Neural progenitor cell (in vitro differentiated cells): Measurements from ENCODE around the gene LIMS2. TPM values are rescaled to one million over a fixed set of nuclear protein-coding genes. Genes with fewer than 3 reads are reported as not detected.
A peak's percentile ranks its signal among the peaks of the same experiment; 100 is the strongest.

Experiments used
- DNase-seq: peaks from one replicate; pipeline ENCODE4 v3.0.0-alpha.2; 2016; ENCODE audit warnings: low spot score
- H2AFZ ChIP-seq: fragments of 200-600 bp; sonication (generic); replicated peaks from 2 replicates; pipeline ENCODE4 v1.6.1; 2016; ENCODE audit warnings: antibody characterized with exemption
- H3F3A ChIP-seq: fragments of 200-600 bp; sonication (generic); 2 replicates; pipeline ENCODE4 v1.6.1; 2016; ENCODE audit warnings: antibody characterized with exemption, low read depth
- H3K27ac ChIP-seq: fragments of 200-600 bp; sonication (generic); 2 replicates; pipeline ENCODE4 v1.5.1; 2016; ENCODE audit warnings: mild to moderate bottlenecking
- H3K27me3 ChIP-seq: fragments of 200-600 bp; sonication (generic); 2 replicates; pipeline ENCODE4 v1.6.1; 2016; ENCODE audit warnings: mild to moderate bottlenecking, moderate library complexity
- H3K36me3 ChIP-seq: fragments of 200-600 bp; sonication (generic); 2 replicates; pipeline ENCODE4 v1.5.1; 2016
- H3K4me1 ChIP-seq: fragments of 200-600 bp; sonication (generic); 2 replicates; pipeline ENCODE4 v1.6.1; 2016; ENCODE audit warnings: mixed run types
- H3K4me2 ChIP-seq: fragments of 200-600 bp; sonication (generic); 2 replicates; pipeline ENCODE4 v1.6.1; 2016
- H3K4me3 ChIP-seq: fragments of 200-600 bp; sonication (generic); 2 replicates; pipeline ENCODE4 v1.5.1; 2016
- H3K79me2 ChIP-seq: fragments of 200-600 bp; sonication (generic); 2 replicates; pipeline ENCODE4 v1.6.1; 2016; ENCODE audit warnings: low read depth
- H3K9ac ChIP-seq: fragments of 200-600 bp; sonication (generic); 2 replicates; pipeline ENCODE4 v1.6.1; 2016
- H3K9me3 ChIP-seq: fragments of 200-600 bp; sonication (generic); 2 replicates; pipeline ENCODE4 v1.5.1; 2016; ENCODE audit warnings: low read depth
- H4K20me1 ChIP-seq: fragments of 200-600 bp; sonication (generic); 2 replicates; pipeline ENCODE4 v1.6.1; 2016; ENCODE audit warnings: low read depth
- H3K27ac Mint-ChIP-seq: 3 replicates; pipeline ENCODE4 v1.8.0; 2021; ENCODE audit warnings: mixed read lengths
- H3K27me3 Mint-ChIP-seq: 2 replicates; pipeline ENCODE4 v1.8.0; 2022; ENCODE audit warnings: low read depth, mild to moderate bottlenecking, inconsistent platforms, moderate library complexity, mixed read lengths; ENCODE audit not compliant: insufficient read depth
- H3K36me3 Mint-ChIP-seq: 3 replicates; pipeline ENCODE4 v1.8.0; 2021; ENCODE audit warnings: mixed read lengths
- H3K4me1 Mint-ChIP-seq: 3 replicates; pipeline ENCODE4 v1.8.0; 2021; ENCODE audit warnings: mixed read lengths
- H3K4me3 Mint-ChIP-seq: 3 replicates; pipeline ENCODE4 v1.8.0; 2021; ENCODE audit warnings: mild to moderate bottlenecking, moderate library complexity, mixed read lengths
- H3K9me3 Mint-ChIP-seq: 3 replicates; pipeline ENCODE4 v1.8.0; 2020; ENCODE audit warnings: mixed read lengths
- EZH2 ChIP-seq: fragments of 200-600 bp; sonication (generic); IDR thresholded peaks from 2 replicates; pipeline ENCODE4 v1.6.1; 2017; ENCODE audit warnings: antibody characterized with exemption, mild to moderate bottlenecking, moderate library complexity
- EZH2phosphoT487 ChIP-seq: fragments of 200-600 bp; sonication (generic); IDR thresholded peaks from 2 replicates; pipeline ENCODE4 v1.6.1; 2017; ENCODE audit warnings: antibody characterized with exemption
- total RNA-seq: library from RNA; depleted of rRNA; stranded (reverse); fragments of >200 nt; gene quantifications from 2 replicates; pipeline ENCODE4 v1.2.3, GENCODE V29; 2015; ENCODE audit warnings: low replicate concordance
- TF ChIP-seq, protein P1 (sequence below): fragments of 200-600 bp; sonication (generic); IDR thresholded peaks from 2 replicates; pipeline ENCODE4 v1.5.1; 2017; ENCODE audit warnings: antibody characterized with exemption, mild to moderate bottlenecking

Gene LIMS2, protein sequence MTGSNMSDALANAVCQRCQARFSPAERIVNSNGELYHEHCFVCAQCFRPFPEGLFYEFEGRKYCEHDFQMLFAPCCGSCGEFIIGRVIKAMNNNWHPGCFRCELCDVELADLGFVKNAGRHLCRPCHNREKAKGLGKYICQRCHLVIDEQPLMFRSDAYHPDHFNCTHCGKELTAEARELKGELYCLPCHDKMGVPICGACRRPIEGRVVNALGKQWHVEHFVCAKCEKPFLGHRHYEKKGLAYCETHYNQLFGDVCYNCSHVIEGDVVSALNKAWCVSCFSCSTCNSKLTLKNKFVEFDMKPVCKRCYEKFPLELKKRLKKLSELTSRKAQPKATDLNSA
- 1.2 TPM in 1 of 2 replicates, not detected in the other for total RNA-seq

DNA sequence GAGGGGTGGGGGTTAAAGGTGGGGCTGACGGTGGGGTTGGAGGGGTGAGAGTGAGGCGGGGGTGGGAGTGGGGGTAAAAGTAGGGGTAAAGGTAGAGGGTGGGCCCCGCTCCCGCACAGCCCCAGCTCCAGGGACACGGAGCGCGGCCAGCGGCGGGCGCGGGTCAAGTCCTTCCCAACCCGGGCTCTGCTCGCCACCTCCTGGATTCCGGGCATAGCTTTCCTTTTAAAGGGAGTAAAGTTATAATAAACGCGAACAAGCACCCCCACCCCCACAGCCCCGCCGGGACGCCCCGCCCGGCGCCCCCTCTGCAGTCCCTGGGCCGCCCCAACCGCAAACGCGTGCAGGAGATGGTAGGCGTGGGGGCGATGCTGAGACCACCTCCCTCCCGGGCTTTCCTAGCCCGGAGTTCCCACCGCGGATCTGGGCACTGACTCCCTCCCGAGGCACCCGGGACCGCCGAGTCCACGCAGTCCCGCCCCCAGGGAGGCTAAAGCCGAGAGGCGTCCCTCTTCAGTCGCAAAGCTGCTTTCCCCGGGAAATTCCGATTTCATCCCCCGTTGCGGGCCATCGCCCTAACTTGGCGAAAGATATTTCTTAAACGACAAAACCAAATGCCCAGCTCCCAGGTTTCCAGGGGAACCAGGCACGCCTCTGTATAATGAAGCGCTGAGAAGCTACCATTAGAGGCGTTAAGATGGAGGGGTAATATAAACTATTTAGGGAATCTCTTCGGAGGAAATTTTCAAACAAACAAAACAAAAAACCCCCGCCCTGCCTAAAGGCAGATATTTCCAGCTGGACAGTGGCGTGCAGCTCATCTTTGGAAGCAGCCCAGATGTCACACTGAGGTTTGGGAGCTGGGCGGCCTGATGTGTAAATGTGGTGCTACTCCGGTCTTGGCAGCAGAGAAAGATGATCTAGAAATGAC is at the start of gene LIMS2:
Gene LIMS2, minus strand, starts transcription at position 200 of the 931 bp plus-strand sequence. CDS start 506 bp downstream, outside the sequence.
- peak; percentile 70 for DNase-seq
- Histone ChIP-seq H3K4me3 (peak within 1 kb of the TSS; percentile 44), H3K27me3 (peaks cover 74% of the 10 kb centered on the region), H3K4me1 (peaks cover 4% of the 10 kb centered on the region), H3K36me3 (no peaks in the 10 kb centered on the region), H4K20me1 (peaks cover 12% of the 10 kb centered on the region), H3K4me2 (peak within 1 kb of the TSS; percentile 86), H3K9ac (no peak within 1 kb of the TSS), H3K9me3 (no peaks in the 10 kb centered on the region), H2AFZ (peak within 1 kb of the TSS; percentile 22), H3F3A (no peaks in the 10 kb centered on the region), H3K27ac (no peak within 1 kb of the TSS), H3K79me2 (no peaks in the 10 kb centered on the region)
- Mint-ChIP-seq H3K36me3 (no peaks in the 10 kb centered on the region), H3K27me3 (peaks cover 31% of the 10 kb centered on the region), H3K9me3 (no peaks in the 10 kb centered on the region), H3K4me3 (peak within 1 kb of the TSS; percentile 91), H3K4me1 (peaks cover 14% of the 10 kb centered on the region), H3K27ac (peak within 1 kb of the TSS; percentile 12)
- TF ChIP-seq EZH2 (no peak), EZH2phosphoT487 (peak; percentile 53)

DNA sequence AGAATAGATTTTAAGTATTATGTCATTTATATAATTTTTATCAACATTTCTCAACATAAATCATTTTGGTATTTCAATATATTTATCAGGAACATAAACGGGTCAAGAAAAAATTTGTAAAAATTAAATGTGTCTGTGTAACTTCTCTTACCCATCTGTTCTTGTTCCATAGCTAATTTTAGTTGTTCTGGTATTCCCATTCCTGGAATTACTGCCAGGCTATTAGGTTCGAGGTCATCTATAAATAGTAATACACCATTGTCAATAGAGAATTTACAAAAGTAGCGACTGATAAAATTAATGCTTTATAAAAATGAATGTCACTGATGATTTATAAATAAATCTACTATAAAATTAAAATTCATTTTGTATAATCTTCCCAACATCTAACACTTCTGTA is 47.5 kb upstream of the LIMS2 start:
- Histone ChIP-seq H3K4me3 (no peak overlapping the region), H3K27me3 (no peaks in the 10 kb centered on the region), H3K36me3 (no peaks in the 10 kb centered on the region), H3K79me2 (no peaks in the 10 kb centered on the region), H3K4me1 (no peaks in the 10 kb centered on the region), H3K9me3 (no peaks in the 10 kb centered on the region), H2AFZ (no peak overlapping the region), H3K4me2 (no peak overlapping the region), H3K27ac (no peak overlapping the region), H3F3A (no peaks in the 10 kb centered on the region), H4K20me1 (no peaks in the 10 kb centered on the region), H3K9ac (no peak overlapping the region)
- Mint-ChIP-seq H3K4me1 (no peaks in the 10 kb centered on the region), H3K27ac (no peak overlapping the region), H3K36me3 (peaks cover 30% of the 10 kb centered on the region), H3K4me3 (no peak overlapping the region), H3K27me3 (peaks cover 2% of the 10 kb centered on the region), H3K9me3 (no peaks in the 10 kb centered on the region)
- no peak for DNase-seq
- TF ChIP-seq EZH2 (no peak), EZH2phosphoT487 (no peak)
- TF ChIP-seq, protein P1, sequence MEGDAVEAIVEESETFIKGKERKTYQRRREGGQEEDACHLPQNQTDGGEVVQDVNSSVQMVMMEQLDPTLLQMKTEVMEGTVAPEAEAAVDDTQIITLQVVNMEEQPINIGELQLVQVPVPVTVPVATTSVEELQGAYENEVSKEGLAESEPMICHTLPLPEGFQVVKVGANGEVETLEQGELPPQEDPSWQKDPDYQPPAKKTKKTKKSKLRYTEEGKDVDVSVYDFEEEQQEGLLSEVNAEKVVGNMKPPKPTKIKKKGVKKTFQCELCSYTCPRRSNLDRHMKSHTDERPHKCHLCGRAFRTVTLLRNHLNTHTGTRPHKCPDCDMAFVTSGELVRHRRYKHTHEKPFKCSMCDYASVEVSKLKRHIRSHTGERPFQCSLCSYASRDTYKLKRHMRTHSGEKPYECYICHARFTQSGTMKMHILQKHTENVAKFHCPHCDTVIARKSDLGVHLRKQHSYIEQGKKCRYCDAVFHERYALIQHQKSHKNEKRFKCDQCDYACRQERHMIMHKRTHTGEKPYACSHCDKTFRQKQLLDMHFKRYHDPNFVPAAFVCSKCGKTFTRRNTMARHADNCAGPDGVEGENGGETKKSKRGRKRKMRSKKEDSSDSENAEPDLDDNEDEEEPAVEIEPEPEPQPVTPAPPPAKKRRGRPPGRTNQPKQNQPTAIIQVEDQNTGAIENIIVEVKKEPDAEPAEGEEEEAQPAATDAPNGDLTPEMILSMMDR, result no peak

DNA sequence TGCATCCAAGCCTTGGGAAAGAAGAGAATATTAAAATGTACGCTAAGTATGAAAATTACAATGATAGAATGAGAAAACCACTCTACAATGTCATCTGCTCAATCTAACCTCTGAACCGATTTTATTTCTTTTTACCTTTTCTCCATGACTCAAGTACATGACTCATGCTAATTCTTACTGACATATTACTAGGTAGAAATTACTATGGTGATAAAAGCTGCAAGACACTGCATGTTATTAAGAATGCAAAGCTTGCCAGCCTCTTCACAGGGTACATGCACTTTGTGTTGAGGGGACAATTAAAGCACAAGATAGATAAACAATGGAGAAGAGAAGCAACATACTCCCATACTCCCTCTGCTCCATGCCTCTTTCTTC is 46.6 kb upstream of the LIMS2 start:
- no peaks in the 10 kb centered on the region for H3K9me3 Mint-ChIP-seq
- H3K27me3 Mint-ChIP-seq, result peaks cover 2% of the 10 kb centered on the region
- TF ChIP-seq EZH2 (no peak), EZH2phosphoT487 (no peak)
- TF ChIP-seq, protein P1, result no peak
- Histone ChIP-seq H3F3A (no peaks in the 10 kb centered on the region), H3K27ac (no peak overlapping the region), H3K9me3 (no peaks in the 10 kb centered on the region), H2AFZ (no peak overlapping the region), H3K36me3 (no peaks in the 10 kb centered on the region), H3K9ac (no peak overlapping the region), H3K4me2 (no peak overlapping the region), H3K27me3 (no peaks in the 10 kb centered on the region), H3K4me1 (no peaks in the 10 kb centered on the region), H4K20me1 (no peaks in the 10 kb centered on the region), H3K79me2 (no peaks in the 10 kb centered on the region), H3K4me3 (no peak overlapping the region)
- no peak overlapping the region for H3K4me3 Mint-ChIP-seq
- DNase-seq, result no peak
- peaks cover 30% of the 10 kb centered on the region for H3K36me3 Mint-ChIP-seq
- no peaks in the 10 kb centered on the region for H3K4me1 Mint-ChIP-seq
- H3K27ac Mint-ChIP-seq, result no peak overlapping the region
